IPS-18c (cell line): ENCODE results near the gene SNW1.
"Not testable (repeated sequence)": the region's sequence is repeated elsewhere in the genome, so short reads cannot be mapped to it uniquely, and the experiment has no call there.

Experiments
- H3K4me3 ChIP-seq: 2 replicates; pipeline ENCODE4 v1.7.0; 2013; ENCODE audit warnings: low read depth, mild to moderate bottlenecking, low read length, moderate library complexity; ENCODE audit not compliant: insufficient read depth
- H3K9me3 ChIP-seq: one replicate; pipeline ENCODE4 v1.6.1; 2013; ENCODE audit warnings: mild to moderate bottlenecking, low read length, moderate library complexity; ENCODE audit not compliant: control insufficient read depth, insufficient read depth

SNW1 gene

DNA sequence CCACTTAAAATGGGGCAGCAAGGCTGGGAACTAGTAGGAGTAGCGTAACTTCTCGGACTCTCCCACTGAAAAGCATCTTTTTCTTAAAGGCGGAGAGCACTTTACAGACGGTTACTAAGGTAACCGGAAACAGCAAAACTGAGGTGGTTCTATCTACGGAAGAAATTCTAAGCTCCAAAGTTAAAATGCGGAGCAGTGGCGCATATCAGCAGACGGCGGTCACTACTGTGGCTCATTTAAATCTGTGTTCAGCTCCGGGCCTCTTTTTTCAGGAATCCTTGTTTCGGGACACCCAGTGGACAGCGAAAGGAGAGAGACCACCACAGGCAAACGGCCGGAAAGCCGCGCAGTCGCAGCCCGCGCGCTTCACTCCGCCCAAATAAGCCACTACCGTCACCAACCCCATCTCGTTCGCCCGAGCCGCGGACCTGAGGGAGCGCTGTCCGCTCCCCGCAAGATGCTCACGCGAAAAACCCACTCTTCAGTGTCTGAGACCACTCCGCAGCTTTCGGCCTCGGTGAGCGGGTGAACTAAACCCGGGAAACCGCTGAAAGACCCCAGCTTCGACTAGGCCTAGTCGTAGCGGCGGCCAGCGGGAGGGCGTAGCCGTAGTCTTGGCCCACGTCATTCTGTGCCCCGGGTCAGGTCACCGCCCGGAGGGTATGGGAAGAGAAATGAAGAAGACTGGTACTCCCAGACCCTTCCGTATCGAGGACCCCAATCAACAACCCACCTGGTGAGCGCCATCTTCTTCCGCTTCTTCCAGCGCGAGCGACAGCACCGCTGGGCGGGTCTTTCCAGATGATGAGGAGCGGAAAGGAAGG is at the start of gene SNW1:
TSS of gene SNW1 (minus strand) at position 776 of the 824 bp plus-strand sequence. CDS start at position 747, 29 bp downstream.
- Histone ChIP-seq H3K9me3 (no peaks in the 10 kb centered on the region), H3K4me3 (peak within 1 kb of the TSS; percentile 99)

DNA sequence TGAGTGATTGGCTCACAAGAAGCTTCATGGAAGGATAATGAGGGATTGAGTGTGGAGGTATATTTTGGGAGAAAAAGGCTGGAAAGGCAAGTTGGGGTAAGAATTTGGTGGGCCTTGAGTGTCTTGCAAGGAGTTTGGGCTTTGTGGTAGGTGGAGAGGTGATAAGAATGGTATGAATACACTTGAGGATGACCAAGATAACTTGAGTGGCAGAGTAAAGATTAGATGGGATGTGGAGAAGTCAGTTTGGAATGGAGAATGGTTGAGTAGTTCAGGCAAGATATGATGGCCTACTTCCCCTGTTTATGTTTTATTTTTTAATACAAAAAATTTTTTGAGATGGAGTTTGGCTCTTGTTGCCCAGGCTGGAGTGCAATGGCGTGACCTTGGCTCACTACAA is 48.1 kb upstream of the SNW1 start:
- H3K9me3 ChIP-seq = no peaks in the 10 kb centered on the region
- no peak overlapping the region for H3K4me3 ChIP-seq

DNA sequence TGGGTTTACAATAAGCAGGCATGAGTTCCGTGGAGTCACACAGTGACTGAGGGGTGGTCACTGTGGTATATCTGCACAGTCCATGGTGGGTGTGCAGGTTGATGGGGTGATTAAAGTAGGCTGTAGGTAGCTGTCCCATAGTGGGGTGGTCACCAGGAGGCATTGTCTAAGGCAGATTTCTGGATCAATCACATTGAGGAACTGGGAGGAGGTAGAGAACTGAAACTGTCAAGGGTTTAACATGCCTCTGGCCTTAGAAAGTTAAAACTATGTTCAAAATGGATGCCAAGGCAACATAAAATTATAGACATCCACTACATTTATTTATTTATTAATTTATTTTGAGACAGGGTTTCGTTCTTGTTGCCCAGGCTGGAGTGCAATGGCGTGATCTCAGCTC is 47.3 kb upstream of the SNW1 start:
- H3K9me3 ChIP-seq = no peaks in the 10 kb centered on the region
- H3K4me3 ChIP-seq = no peak overlapping the region

DNA sequence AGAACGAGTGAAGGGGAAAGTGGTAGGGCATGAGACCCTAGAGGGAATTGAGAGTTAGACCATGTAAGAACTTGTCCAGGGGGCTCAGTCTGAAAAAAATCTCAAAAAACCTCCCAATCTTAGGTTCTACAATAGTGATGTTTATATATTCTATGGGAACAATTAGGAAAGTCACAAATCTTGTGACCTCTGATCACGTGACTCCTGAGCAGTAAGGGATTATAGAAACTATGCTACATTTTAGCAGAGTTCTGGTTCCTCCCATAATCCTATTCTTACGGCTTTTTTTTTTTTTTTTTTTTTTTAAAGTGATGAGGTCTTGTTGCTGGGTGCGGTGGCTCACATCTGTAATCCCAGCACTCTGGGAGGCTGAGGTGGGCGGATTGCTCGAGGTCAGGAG is 44.8 kb upstream of the SNW1 start:
- Histone ChIP-seq H3K4me3 (no peak overlapping the region), H3K9me3 (no peaks in the 10 kb centered on the region)

DNA sequence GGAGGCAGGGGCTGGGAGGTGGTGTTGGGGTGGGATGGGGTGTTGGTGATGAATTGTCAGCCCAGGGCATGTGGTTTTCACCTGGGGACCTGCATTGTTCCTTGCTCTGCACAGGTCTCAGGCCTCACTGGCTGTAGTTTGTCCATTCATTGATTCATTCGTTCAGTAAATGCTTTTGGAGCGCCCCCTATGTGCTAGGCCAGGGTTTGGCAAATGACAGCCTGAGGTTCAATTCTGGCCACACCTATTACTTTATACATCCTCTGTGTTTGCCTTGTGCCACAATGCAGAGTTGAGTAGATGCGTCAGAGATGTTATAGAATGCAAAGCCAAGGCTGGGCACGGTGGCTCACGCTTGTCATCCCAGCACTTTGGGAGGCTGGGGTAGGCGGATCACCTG is 43.6 kb upstream of the SNW1 start:
- H3K4me3 ChIP-seq = no peak overlapping the region
- H3K9me3 ChIP-seq = no peaks in the 10 kb centered on the region

DNA sequence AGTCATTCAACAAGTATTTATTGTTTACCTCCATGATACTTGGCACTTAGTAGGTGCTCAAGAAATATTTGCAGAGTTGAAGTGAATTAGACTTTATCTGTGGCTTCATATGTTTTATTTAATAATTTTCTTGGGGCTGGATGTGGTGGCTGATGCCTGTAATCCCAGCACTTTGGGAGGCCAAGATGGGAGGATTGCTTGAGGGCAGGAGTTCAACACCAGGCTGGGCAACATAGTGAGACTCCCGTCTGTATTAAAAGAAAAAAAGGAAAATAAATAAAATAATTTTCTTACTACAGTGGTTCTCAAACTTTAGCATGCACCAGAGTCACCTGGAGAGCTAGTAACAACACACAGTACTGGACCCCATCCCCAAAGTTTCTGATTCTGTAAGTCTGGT is 39.9 kb upstream of the SNW1 start:
- H3K4me3 ChIP-seq = peak overlapping the region; percentile 90

DNA sequence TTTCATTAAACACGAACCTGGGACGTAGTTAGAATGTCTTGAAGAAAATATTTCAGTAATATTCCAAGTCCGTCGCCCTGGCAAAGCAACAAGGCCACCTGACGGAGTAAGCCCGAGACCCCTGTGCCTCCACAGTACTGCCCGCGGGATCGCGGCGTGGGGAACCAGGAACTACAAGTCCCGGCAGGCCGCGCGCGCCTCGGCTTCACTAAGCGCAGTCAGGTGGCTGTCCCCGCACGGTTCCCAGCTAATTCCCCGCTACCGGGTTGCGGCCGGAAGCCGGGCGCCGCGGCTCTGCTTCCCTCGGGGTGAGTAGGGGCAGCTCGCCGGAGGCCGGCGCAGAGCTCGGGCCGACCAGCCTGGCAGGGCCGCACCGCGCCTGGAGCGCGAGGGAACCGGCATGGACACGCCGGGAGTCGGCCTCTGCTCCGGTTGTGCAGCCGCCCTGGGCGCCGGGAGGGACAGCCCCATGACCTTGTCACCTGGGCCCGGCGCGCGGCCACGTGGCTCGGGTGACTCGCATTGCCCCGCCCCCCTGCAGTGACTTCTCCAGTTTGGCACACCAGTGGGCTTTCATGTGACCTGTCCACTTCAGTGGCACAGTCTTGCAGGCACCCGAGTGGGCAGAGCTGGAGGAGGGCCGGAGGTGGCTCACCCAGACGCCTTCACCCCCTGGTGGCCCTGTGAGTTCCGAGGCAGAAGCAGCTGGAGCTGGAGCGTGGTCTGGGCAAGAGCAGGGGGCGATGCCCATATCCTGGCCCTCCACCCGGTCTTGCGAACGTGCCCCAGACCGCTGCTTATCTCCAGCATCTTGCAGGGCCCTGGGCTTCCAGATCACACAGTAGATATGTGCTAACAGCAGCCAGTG is 39.1 kb upstream of the SNW1 start, which contains the start of gene ADCK1:
TSS of gene ADCK1 (plus strand) at position 247 of the 868 bp plus-strand sequence. CDS start 18,870 bp downstream, outside the sequence.
- H3K4me3 ChIP-seq = peak within 1 kb of the TSS; percentile 90
- H3K9me3 ChIP-seq = no peaks in the 10 kb centered on the region

More for the DNA sequence above, 39.9 kb upstream of the SNW1 start:
- H3K9me3 ChIP-seq = no peaks in the 10 kb centered on the region

DNA sequence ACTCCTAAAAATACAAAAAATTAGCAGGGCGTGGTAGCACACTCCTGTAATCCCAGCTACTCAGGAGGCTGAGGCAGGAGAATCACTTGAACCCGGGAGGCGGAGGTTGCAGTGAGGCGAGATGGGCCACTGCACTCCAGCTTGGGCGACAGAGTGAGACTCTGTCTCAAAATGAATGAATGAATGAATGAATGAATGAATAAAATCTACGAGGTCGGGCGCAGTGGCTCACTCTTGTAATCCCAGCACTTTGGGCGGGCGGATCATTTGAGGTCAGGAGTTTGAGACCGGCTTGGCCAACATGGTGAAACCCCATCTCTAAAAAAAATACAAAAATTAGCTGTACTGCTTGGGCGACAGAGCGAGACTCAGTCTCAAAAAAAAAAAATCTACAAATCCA is 38.5 kb upstream of the SNW1 start:
- H3K9me3 ChIP-seq = not testable (repeated sequence)
- H3K4me3 ChIP-seq = peak overlapping the region; percentile 90; the same call in 1 of the 2 replicates

DNA sequence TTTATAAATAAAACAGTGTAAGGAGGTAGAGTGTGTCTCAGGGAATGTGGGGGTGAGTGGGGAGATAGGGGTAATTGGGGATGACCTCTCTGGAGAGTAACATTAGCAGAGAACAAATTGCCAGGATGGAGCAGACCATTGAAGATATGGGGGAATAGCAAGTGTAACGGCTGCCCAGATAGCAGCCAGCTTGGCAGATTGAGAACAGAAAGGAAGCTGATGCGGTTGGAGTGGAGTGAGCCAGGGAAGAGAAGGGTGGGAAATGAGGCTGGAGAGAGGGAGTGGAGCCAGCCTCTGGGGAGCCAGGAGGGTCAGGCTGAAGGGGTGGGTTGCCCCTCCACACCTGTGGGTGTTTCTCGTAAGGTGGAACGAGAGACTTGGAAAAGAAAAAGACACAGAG is 33.4 kb upstream of the SNW1 start:
- H3K4me3 ChIP-seq = no peak overlapping the region
- no peaks in the 10 kb centered on the region for H3K9me3 ChIP-seq

DNA sequence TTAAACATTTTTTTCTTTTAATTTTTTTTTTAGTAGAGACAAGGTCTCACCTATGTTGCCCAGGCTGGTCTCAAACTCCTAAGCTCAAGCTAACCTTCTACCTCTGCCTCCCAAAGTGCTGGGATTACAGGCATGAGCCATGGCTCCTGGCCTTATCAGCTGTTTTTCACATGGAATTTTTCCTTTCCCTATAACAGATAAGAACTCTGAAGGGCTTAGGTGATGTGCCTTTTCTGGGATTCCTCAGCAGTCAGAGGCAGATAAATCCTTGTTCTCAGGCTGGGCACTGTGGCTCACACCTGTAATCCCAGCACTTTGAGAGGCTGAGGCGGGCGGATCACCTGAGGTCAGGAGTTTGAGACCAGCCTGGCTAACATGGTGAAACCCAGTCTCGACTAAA is 32.3 kb upstream of the SNW1 start:
- not testable (repeated sequence) for H3K9me3 ChIP-seq, H3K4me3 ChIP-seq

DNA sequence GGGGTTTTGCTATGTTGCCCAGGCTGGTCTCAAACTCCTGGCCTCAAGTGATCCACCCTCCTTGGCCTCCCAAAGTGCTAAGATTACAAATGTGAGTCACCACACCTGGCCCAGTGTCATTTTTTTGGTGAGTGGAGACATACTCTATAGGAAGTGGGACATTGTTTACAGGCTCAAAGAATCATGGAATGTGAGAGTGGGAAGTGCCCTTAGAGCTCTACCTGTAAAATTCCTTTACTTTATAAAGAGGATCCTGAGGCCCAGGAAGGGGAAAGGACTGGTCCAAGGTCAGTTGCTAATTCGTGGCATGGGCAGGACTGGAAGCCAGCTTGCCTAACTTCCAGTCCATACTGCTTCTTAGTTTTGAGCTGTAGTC is 30.3 kb upstream of the SNW1 start:
- Histone ChIP-seq H3K4me3 (no peak overlapping the region), H3K9me3 (no peaks in the 10 kb centered on the region)

DNA sequence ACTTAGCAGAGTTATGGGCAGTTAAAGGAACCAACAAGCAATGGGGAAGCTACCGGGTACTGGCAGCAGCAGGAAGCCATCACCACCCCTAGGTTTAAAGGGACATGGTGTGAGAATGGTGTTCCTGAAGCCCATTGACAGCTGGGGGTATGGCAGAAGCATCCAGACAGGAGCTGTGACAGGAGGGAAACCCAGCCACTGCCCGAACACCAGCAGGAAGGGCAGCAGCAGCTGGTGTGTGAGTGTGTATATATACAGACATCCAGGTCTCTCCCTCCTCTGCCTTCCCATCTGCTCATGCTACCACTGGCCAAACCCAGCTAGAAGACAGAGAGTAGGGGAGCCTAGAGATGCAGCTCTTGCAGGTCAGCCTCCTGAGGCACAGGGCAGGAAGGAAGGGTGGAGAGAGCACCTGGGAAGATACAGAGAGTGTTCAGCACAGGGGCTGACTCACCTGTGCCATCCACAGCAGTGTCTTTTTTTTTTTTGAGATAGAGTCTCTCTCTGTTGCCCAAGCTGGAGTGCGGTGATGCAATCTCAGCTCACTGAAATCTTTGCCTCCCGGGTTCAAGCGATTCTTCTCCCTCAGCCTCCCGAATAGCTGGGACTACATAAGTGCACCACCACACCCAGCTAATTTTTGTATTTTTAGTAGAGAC is 29.7 kb upstream of the SNW1 start:
- Histone ChIP-seq H3K4me3 (no peak overlapping the region), H3K9me3 (no peaks in the 10 kb centered on the region)

DNA sequence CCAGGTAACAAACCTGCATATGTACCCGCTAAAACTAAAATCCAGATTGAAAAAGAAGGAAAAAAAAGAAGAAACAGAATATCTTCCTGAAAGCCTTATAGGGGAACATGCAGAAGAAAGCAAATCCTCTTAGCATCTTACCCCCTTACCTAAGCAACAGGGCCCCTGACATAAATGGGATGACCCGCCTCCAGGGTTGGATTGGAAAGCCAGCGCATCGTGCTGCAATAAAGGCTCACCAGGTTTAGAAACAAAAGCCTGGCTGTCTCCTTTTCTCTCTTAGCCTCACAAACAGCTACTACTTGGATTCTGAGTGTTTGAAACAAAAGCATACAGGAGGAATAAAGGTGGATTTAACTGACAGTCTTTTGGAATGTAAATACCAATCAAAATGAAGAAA is 25.2 kb upstream of the SNW1 start:
- H3K9me3 ChIP-seq = no peaks in the 10 kb centered on the region
- no peak overlapping the region for H3K4me3 ChIP-seq

DNA sequence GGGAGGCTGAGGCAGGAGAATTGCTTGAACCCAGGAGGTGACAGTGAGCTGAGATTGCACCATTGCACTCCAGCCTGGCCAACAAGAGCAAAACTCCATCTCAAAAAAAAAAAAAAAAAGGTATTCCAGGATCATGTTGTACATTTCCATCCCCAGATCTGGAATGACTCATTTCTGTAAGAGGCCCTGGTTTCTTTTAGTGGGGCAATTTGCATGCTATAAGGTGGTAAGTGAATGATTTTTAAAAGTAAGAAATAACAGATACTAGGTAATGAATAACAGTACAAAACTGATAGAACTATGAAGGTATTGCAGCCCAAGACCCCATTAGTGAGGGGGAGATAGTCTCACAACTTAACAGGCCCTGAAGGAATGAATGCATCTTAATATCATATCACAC is 21.2 kb upstream of the SNW1 start:
- Histone ChIP-seq H3K4me3 (no peak overlapping the region), H3K9me3 (no peaks in the 10 kb centered on the region)

DNA sequence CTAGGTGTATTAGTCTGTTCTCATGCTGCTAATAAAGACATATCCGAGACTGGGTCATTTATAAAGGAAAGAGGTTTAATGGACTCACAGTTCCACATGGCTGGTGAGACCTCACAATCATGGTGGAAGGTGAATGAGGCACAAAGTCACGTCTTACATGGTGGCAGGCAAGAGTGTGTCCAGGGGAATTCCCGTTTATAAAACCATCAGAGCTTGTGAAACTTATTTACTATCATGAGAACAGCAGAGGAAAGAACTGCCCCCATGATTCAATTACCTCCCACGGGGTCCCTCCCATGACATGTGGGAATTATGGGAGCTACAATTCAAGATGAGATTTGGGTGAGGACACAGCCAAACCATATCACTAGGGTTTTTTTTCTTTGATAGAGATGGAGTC is 13.0 kb upstream of the SNW1 start:
- not testable (repeated sequence) for H3K4me3 ChIP-seq, H3K9me3 ChIP-seq

DNA sequence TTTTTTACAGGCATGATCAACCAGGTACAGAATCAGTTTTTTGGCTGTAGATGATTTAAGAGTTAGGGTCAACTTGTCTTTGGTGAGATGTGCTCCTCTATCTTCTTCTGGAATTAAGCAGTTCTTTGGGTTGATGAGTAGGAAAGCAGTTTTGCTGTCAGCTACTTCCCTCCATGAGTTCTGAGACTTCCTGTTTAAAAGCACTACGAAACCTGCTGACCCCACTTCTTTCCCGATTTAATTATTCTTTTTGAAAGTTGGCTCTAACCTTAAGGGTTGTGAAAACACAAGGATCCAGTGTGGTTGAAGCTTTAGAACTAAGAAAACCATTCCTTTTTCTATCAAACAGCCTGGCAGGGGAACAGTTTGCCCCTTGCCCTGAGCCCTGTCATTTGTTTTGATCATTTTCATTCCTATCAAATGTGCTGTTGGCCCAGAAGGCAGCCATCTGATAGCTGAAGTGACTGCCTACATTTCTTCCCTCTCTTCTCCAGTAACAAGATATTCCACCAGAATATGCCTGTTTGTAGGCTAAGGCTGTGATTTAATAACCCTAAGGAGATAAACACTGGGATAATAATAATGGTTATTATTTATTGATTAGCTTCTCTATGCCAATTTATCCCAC is 7.6 kb upstream of the SNW1 start:
- not testable (repeated sequence) for H3K9me3 ChIP-seq, H3K4me3 ChIP-seq

DNA sequence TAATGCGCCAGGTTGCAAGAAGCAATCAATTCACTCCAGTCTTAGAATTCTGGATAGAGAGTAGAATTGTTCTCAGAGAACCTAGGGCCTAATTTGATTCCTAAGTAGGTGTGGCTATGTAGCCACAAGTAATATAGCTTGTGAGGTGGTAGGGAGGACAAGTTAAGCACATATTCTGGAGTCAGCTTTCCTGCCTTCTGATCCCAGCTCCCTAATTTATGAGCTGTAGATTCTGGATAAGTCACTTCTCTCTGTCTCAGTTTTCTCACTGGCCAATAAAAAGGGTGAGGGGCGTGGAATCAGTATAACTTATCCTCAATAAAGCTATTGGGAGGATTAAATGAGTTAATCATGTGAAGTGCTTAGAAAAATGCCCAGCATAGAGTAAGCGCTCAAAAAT is 3.0 kb upstream of the SNW1 start:
- 0 out of 2 replicates have a peak overlapping the region, but pooled peaks have one; percentile 6 for H3K4me3 ChIP-seq
- H3K9me3 ChIP-seq = no peaks in the 10 kb centered on the region
